Astrocyte (in vitro differentiated cells and primary cell): Measurements from ENCODE around the gene PKNOX2. TPM values are rescaled to one million over a fixed set of nuclear protein-coding genes. Genes with fewer than 3 reads are reported as not detected.

Experiments
- DNase-seq: peaks from one replicate; pipeline ENCODE4 v3.0.0-alpha.2; 2010; ENCODE audit warnings: low read depth
- FAIRE-seq: peaks from 2 replicates; lab custom pipeline; 2011; peaks lifted over from hg19 to GRCh38; lab: Jason Lieb, UNC
- H2AFZ ChIP-seq: 2 replicates; pipeline ENCODE4 v1.6.0; 2012; ENCODE audit warnings: low read depth, low read length, inconsistent platforms
- H3K27ac ChIP-seq: 2 replicates; pipeline ENCODE4 v1.5.1; 2011; ENCODE audit warnings: low read depth, low read length, inconsistent platforms
- H3K27me3 ChIP-seq: 2 replicates; pipeline ENCODE4 v1.6.0; 2011; ENCODE audit warnings: low read length, inconsistent platforms; ENCODE audit not compliant: insufficient read depth
- H3K36me3 ChIP-seq: 2 replicates; pipeline ENCODE4 v1.5.1; 2011; ENCODE audit warnings: low read length, inconsistent platforms; ENCODE audit not compliant: insufficient read depth
- H3K4me1 ChIP-seq: 2 replicates; pipeline ENCODE4 v1.5.1; 2011; ENCODE audit warnings: low read length, inconsistent platforms; ENCODE audit not compliant: insufficient read depth
- H3K4me2 ChIP-seq: 2 replicates; pipeline ENCODE4 v1.6.0; 2012; ENCODE audit warnings: low read length, inconsistent platforms
- H3K4me3 ChIP-seq: 2 replicates; pipeline ENCODE4 v1.5.1; 2011; ENCODE audit warnings: low read depth, mild to moderate bottlenecking, low read length, inconsistent platforms; ENCODE audit not compliant: insufficient read depth
- H3K79me2 ChIP-seq: 2 replicates; pipeline ENCODE4 v1.6.0; 2012; ENCODE audit warnings: mild to moderate bottlenecking, low read length, inconsistent platforms; ENCODE audit not compliant: insufficient read depth
- H3K9ac ChIP-seq: 2 replicates; pipeline ENCODE4 v1.6.0; 2012; ENCODE audit warnings: mild to moderate bottlenecking, low read length, inconsistent platforms
- H3K9me3 ChIP-seq: 2 replicates; pipeline ENCODE4 v1.5.1; 2012; ENCODE audit warnings: low read depth, mild to moderate bottlenecking, low read length, inconsistent platforms; ENCODE audit not compliant: insufficient read depth
- H4K20me1 ChIP-seq: 2 replicates; pipeline ENCODE4 v1.6.0; 2012; ENCODE audit warnings: low read length, inconsistent platforms; ENCODE audit not compliant: insufficient read depth
- H3K27ac Mint-ChIP-seq: one replicate; pipeline ENCODE4 v1.8.0; 2021; ENCODE audit warnings: mild to moderate bottlenecking, mixed read lengths; ENCODE audit not compliant: unreplicated experiment
- H3K27me3 Mint-ChIP-seq: one replicate; pipeline ENCODE4 v1.8.0; 2021; ENCODE audit warnings: low read depth, mixed read lengths; ENCODE audit not compliant: unreplicated experiment
- H3K36me3 Mint-ChIP-seq: one replicate; pipeline ENCODE4 v1.8.0; 2021; ENCODE audit warnings: low read depth, mixed read lengths; ENCODE audit not compliant: unreplicated experiment
- H3K4me1 Mint-ChIP-seq: one replicate; pipeline ENCODE4 v1.8.0; 2021; ENCODE audit warnings: low read depth, mixed read lengths; ENCODE audit not compliant: unreplicated experiment
- H3K4me3 Mint-ChIP-seq: one replicate; pipeline ENCODE4 v1.8.0; 2021; ENCODE audit warnings: mild to moderate bottlenecking, moderate library complexity, mixed read lengths; ENCODE audit not compliant: unreplicated experiment
- H3K9me3 Mint-ChIP-seq: one replicate; pipeline ENCODE4 v1.8.0; 2021; ENCODE audit warnings: mild to moderate bottlenecking, mixed read lengths; ENCODE audit not compliant: unreplicated experiment
- CTCF ChIP-seq: IDR thresholded peaks from 2 replicates; pipeline ENCODE4 v1.5.1; 2011; ENCODE audit warnings: low read depth, mild to moderate bottlenecking, inconsistent platforms, low read length, moderate library complexity; ENCODE audit not compliant: insufficient read depth
- EZH2 ChIP-seq: IDR thresholded peaks from 2 replicates; pipeline ENCODE4 v1.6.1; 2012; ENCODE audit warnings: mild to moderate bottlenecking, low read length, inconsistent platforms; ENCODE audit not compliant: insufficient read depth
- total RNA-seq: library from RNA; stranded (reverse); gene quantifications from 2 replicates; pipeline ENCODE4 v1.2.1, GENCODE V29; 2021

PKNOX2 gene
- total RNA-seq, 1 donor from 2014 or later, result 53.4 TPM

- Mint-ChIP-seq H3K4me3 (peak overlapping the region; percentile 59), H3K36me3 (peaks cover 23% of the 10 kb centered on the region), H3K27me3 (no peaks in the 10 kb centered on the region), H3K9me3 (no peaks in the 10 kb centered on the region), H3K4me1 (peaks cover 64% of the 10 kb centered on the region), H3K27ac (peak overlapping the region; percentile 31)
- Histone ChIP-seq H3K4me1 (peaks cover 47% of the 10 kb centered on the region), H3K9ac (peak overlapping the region; percentile 67), H2AFZ (no peak overlapping the region), H3K27me3 (no peaks in the 10 kb centered on the region), H3K27ac (peak overlapping the region; percentile 78), H3K36me3 (no peaks in the 10 kb centered on the region), H3K4me3 (no peak overlapping the region), H4K20me1 (peaks cover 63% of the 10 kb centered on the region), H3K79me2 (peaks cover 54% of the 10 kb centered on the region), H3K9me3 (no peaks in the 10 kb centered on the region), H3K4me2 (peak overlapping the region; percentile 63)
- DNase-seq (no peak), FAIRE-seq (no peak)
- TF ChIP-seq EZH2 (no peak), CTCF (no peak)
These were observed 14.8 kb downstream of the PKNOX2 start for GRCh38 chr11:125179346-125179745.

- no peak for FAIRE-seq
- Histone ChIP-seq H4K20me1 (peaks cover 59% of the 10 kb centered on the region), H3K4me2 (peak overlapping the region; percentile 63), H3K4me1 (peaks cover 47% of the 10 kb centered on the region), H2AFZ (no peak overlapping the region), H3K9ac (peak overlapping the region; percentile 67), H3K4me3 (no peak overlapping the region), H3K79me2 (peaks cover 55% of the 10 kb centered on the region), H3K36me3 (no peaks in the 10 kb centered on the region), H3K27ac (peak overlapping the region; percentile 78), H3K9me3 (no peaks in the 10 kb centered on the region), H3K27me3 (no peaks in the 10 kb centered on the region)
- H3K4me1 Mint-ChIP-seq, result peaks cover 66% of the 10 kb centered on the region
- no peaks in the 10 kb centered on the region for H3K27me3 Mint-ChIP-seq
- no peak overlapping the region for H3K4me3 Mint-ChIP-seq
- TF ChIP-seq CTCF, result no peak
- no peak for TF ChIP-seq EZH2
- DNase-seq, result no peak
- H3K36me3 Mint-ChIP-seq, result peaks cover 24% of the 10 kb centered on the region
- no peaks in the 10 kb centered on the region for H3K9me3 Mint-ChIP-seq
- H3K27ac Mint-ChIP-seq, result peak overlapping the region; percentile 42
These were observed 15.3 kb downstream of the PKNOX2 start for GRCh38 chr11:125179895-125180294.
